ENCODE data around the gene CRACR2A.

Gene CRACR2A

GRCh38 chr12:3672113-3672509 lies 80.8 kb downstream of the CRACR2A start:
- no peaks in the 10 kb centered on the region for H3K27me3 ChIP-seq
- TF ChIP-seq CTCF (IDR thresholded peaks at IDR 0.05), result no peak
- H3K4me1 ChIP-seq (ENCODE audit: control insufficient read depth in 1 of 2, insufficient read depth in 1 of 2, low read depth in 1 of 2, low read length in 1 of 2), result no peaks in the 10 kb centered on the region
- no peak overlapping the region for H3K27ac ChIP-seq
- H3K4me3 ChIP-seq (ENCODE audit: low read depth in 1 of 2, low read length in 1 of 2), result no peak overlapping the region
- no peaks in the 10 kb centered on the region for H3K9me3 ChIP-seq
- peaks cover 95% of the 10 kb centered on the region for H3K36me3 ChIP-seq

- Histone ChIP-seq H3K9me3 (no peaks in the 10 kb centered on the region), H3K4me1 (ENCODE audit: control insufficient read depth in 1 of 2, insufficient read depth in 1 of 2, low read depth in 1 of 2, low read length in 1 of 2) (no peaks in the 10 kb centered on the region), H3K36me3 (peaks cover 95% of the 10 kb centered on the region), H3K4me3 (ENCODE audit: low read depth in 1 of 2, low read length in 1 of 2) (no peak overlapping the region), H3K27ac (no peak overlapping the region), H3K27me3 (no peaks in the 10 kb centered on the region)
- TF ChIP-seq CTCF (IDR thresholded peaks at IDR 0.05), result no peak
These were observed 81.4 kb downstream of the CRACR2A start for GRCh38 chr12:3671330-3672112.

DNA sequence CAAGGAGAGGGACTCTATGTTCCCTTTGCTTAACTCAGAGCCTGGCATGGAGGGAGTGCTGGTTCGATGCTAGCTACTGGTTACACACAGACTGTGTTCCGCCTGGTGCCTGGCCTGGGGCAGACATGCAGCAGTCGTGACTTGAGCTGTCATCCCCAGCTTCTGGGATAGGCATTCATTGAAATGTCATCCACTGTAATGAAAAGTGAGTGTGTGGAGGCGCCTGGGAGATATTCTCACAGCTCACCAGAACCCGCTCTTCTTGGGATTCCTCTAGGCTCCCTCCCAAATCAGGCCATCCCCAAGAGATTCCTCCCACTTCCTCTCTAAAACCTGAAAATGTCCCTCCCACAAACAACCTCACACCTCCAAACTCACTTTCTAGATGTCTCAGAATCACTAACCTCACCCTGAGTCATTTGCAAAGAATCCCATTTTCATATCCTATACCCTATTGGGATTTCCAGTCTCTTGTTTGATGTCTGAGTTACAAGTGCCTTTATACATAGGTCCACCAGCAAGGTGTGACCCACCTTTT lies 82.8 kb downstream of the CRACR2A start:
- no peaks in the 10 kb centered on the region for H3K4me1 ChIP-seq (ENCODE audit: control insufficient read depth in 1 of 2, insufficient read depth in 1 of 2, low read depth in 1 of 2, low read length in 1 of 2)
- no peak for TF ChIP-seq CTCF (IDR thresholded peaks at IDR 0.05)
- no peak overlapping the region for H3K27ac ChIP-seq
- no peaks in the 10 kb centered on the region for H3K9me3 ChIP-seq
- no peaks in the 10 kb centered on the region for H3K27me3 ChIP-seq
- H3K36me3 ChIP-seq, result peaks cover 98% of the 10 kb centered on the region
- H3K4me3 ChIP-seq (ENCODE audit: low read depth in 1 of 2, low read length in 1 of 2), result no peak overlapping the region

DNA sequence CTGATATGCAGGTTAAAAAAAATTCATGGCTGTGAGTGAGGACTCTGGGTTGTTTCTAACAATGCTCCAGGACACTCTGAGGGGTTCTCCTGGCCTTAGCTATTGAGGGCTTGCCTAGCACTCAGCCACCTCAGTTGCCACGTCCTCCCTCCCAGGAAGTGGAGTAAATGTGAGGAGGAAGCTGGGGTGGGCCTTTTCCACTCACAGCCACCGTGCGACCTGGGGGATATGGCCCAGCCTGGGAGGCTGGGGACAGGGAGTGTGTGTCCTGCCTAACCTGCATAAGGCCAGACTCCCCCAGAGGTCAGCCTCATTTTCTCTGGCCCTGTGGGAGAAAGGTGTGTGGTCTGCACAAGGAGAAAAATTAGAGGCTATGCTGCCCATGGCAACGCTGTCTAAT lies 83.3 kb downstream of the CRACR2A start:
- Histone ChIP-seq H3K27me3 (no peaks in the 10 kb centered on the region), H3K4me1 (ENCODE audit: control insufficient read depth in 1 of 2, insufficient read depth in 1 of 2, low read depth in 1 of 2, low read length in 1 of 2) (no peaks in the 10 kb centered on the region), H3K27ac (no peak overlapping the region), H3K4me3 (ENCODE audit: low read depth in 1 of 2, low read length in 1 of 2) (no peak overlapping the region), H3K9me3 (no peaks in the 10 kb centered on the region), H3K36me3 (peaks cover 99% of the 10 kb centered on the region)
- no peak for TF ChIP-seq CTCF (IDR thresholded peaks at IDR 0.05)

DNA sequence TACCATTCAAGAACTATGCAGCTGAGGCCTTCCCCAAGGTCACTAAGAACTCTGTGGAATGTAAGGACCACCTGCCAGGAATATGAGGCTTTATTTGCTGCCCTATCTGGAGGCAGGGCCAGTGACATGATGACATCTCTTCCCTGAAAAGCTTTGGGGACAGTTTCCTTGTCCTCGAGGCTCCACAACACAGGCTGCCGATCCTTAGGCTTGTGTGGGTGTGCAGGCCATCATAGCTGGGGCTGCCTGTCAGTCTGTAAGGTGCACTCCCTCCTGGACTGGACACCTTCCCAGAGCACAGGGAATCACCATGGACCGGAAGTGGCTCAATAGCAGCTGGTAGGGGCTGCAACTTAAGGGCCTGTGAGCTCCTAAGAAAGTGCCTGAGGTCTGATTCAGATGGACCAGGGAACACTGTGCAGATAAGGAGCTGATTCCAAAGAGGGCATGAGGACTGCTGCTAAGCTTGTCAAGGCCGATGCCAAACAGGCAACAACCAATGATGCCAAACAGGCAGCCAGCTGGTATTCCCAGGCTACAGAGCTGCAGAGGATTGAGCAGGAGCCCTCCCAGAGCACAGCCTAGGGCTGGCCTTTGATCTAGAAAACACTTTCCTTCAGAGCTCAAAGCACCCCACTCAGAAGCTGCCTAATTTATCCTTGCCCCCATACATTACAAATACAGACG lies 84.3 kb downstream of the CRACR2A start:
- Histone ChIP-seq H3K4me1 (ENCODE audit: control insufficient read depth in 1 of 2, insufficient read depth in 1 of 2, low read depth in 1 of 2, low read length in 1 of 2) (no peaks in the 10 kb centered on the region), H3K27ac (no peak overlapping the region), H3K4me3 (ENCODE audit: low read depth in 1 of 2, low read length in 1 of 2) (no peak overlapping the region), H3K27me3 (no peaks in the 10 kb centered on the region), H3K9me3 (no peaks in the 10 kb centered on the region), H3K36me3 (peaks cover 99% of the 10 kb centered on the region)
- no peak for TF ChIP-seq CTCF (IDR thresholded peaks at IDR 0.05)
